OCI-LY7 (cell line): ENCODE measurements around the gene PLPP4. TPM values are rescaled to one million over a fixed set of nuclear protein-coding genes. Genes with fewer than 3 reads are reported as not detected.
A peak's percentile ranks its signal among the peaks of the same experiment; 100 is the strongest.

Experiments used
- BruUV-seq: library from RNA; stranded (reverse); fragments of 400-500 nt; replicated peaks from 2 replicates; lab custom pipeline; 2021; lab: Mats Ljungman, UMichigan
- CTCF ChIA-PET: fragments of 300-600 bp; sonication (Branson Sonifier 250); formaldehyde crosslinking; loops from one replicate; lab custom pipeline; 2022; ENCODE audit warnings: antibody characterized with exemption; ENCODE audit not compliant: unreplicated experiment; lab: Charles Lee
- POLR2A ChIA-PET: fragments of 300-600 bp; sonication (Branson Sonifier 250); formaldehyde crosslinking; loops from one replicate; lab custom pipeline; 2022; ENCODE audit warnings: antibody characterized with exemption; lab: Charles Lee
- DNase-seq: peaks from one replicate; pipeline ENCODE4 v3.0.0-alpha.2; 2015; ENCODE audit warnings: low spot score
- H2AFZ ChIP-seq: fragments of 200-600 bp; sonication (generic), shearing (Covaris generic); 2 replicates; pipeline ENCODE4 v1.6.1; 2014; ENCODE audit warnings: mild to moderate bottlenecking, antibody characterized with exemption, low read length, moderate library complexity
- H3K27ac ChIP-seq: fragments of 200-600 bp; sonication (generic); 2 replicates; pipeline ENCODE4 v1.5.1; 2014; ENCODE audit warnings: mixed run types, low read depth, mild to moderate bottlenecking, moderate library complexity, low read length, inconsistent platforms; ENCODE audit not compliant: poor library complexity, severe bottlenecking
- H3K36me3 ChIP-seq: fragments of 200-600 bp; sonication (generic); 2 replicates; pipeline ENCODE4 v1.6.1; 2014; ENCODE audit warnings: mild to moderate bottlenecking, antibody characterized with exemption, low read length, moderate library complexity, mixed read lengths; ENCODE audit not compliant: insufficient read depth
- H3K4me1 ChIP-seq: fragments of 200-600 bp; sonication (generic); 2 replicates; pipeline ENCODE4 v1.5.1; 2014; ENCODE audit warnings: mild to moderate bottlenecking, low read length; ENCODE audit not compliant: insufficient read depth, poor library complexity, severe bottlenecking
- H3K4me2 ChIP-seq: fragments of 200-600 bp; sonication (generic); 2 replicates; pipeline ENCODE4 v1.6.1; 2014; ENCODE audit warnings: mild to moderate bottlenecking, low read length
- H3K4me3 ChIP-seq: fragments of 200-600 bp; sonication (generic); 2 replicates; pipeline ENCODE4 v1.5.1; 2014; ENCODE audit warnings: mild to moderate bottlenecking, low read depth, low read length; ENCODE audit not compliant: poor library complexity, severe bottlenecking
- H3K79me2 ChIP-seq: fragments of 200-600 bp; sonication (generic); 2 replicates; pipeline ENCODE4 v1.6.1; 2016; ENCODE audit warnings: low read depth, mild to moderate bottlenecking, low read length, moderate library complexity, mixed read lengths; ENCODE audit not compliant: insufficient read depth
- H3K9me2 ChIP-seq: fragments of 200-600 bp; sonication (generic); 2 replicates; pipeline ENCODE4 v1.6.1; 2016; ENCODE audit warnings: mild to moderate bottlenecking, low read length, mixed read lengths; ENCODE audit not compliant: insufficient read depth
- H3K9me3 ChIP-seq: fragments of 200-600 bp; sonication (generic); 2 replicates; pipeline ENCODE4 v1.6.1; 2014; ENCODE audit warnings: mild to moderate bottlenecking, mixed run types, low read length, mixed read lengths
- H4K20me1 ChIP-seq: fragments of 200-600 bp; sonication (generic); 2 replicates; pipeline ENCODE4 v1.6.1; 2014; ENCODE audit warnings: mild to moderate bottlenecking, antibody characterized with exemption, low read length, moderate library complexity, mixed read lengths; ENCODE audit not compliant: insufficient read depth
- EZH2phosphoT487 ChIP-seq: fragments of 200-600 bp; sonication (generic); IDR thresholded peaks from 2 replicates; pipeline ENCODE4 v1.6.1; 2018; ENCODE audit warnings: low read depth, borderline replicate concordance, mild to moderate bottlenecking, mixed run types, antibody characterized with exemption, low read length, moderate library complexity, mixed read lengths
- intact Hi-C: fragments of 100-400 bp; cut with micrococcal nuclease; formaldehyde crosslinking; loops from one replicate; pipeline ENCODE4 v1.10.0; 2022; ENCODE audit not compliant: unreplicated experiment
- total RNA-seq, 2 experiments: library from RNA; depleted of rRNA in 1 of 2; stranded (reverse); fragments of >200 nt in 1 of 2; shearing (Covaris generic) in 1 of 2; gene quantifications; 2 replicates each; pipeline ENCODE4 v1.2.3, GENCODE V29; 2014 to 2022
- TF ChIP-seq, protein P1 (sequence below): fragments of 200-600 bp; sonication (generic); conservative IDR thresholded peaks from 2 replicates; pipeline ENCODE4 v1.5.1; 2014; ENCODE audit warnings: mild to moderate bottlenecking, antibody characterized with exemption, low read length, moderate library complexity, mixed read lengths

The PLPP4 gene
- total RNA-seq, 2 experiments from 2014 or later, result not detected

DNA sequence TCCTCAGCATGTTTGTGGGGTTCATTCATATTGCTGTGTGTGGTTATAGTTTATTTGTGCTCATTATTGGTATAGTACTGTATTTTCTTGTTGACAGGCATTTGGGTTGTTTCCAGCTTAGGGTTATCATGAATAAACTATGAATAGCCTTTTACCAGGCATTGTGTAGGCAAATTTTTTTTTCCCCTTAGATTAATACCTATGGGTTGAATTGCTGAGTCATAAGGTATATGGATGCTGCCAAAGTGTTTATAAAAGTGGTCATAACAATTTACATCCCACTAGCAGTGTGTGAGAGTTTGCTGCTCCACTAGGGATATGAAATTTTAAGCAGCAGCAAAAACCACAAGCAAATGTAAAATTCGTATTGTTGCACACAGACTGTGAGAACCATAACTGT, 175.0 kb downstream of the PLPP4 start:
- Histone ChIP-seq H3K27ac (no peak overlapping the region), H3K9me2 (no peaks in the 10 kb centered on the region), H3K9me3 (no peaks in the 10 kb centered on the region), H3K4me1 (no peaks in the 10 kb centered on the region), H3K4me2 (no peak overlapping the region), H3K4me3 (no peak overlapping the region), H3K79me2 (no peaks in the 10 kb centered on the region), H3K36me3 (no peaks in the 10 kb centered on the region), H2AFZ (no peak overlapping the region), H4K20me1 (no peaks in the 10 kb centered on the region)
- BruUV-seq, result no TSS peak
- ChIA-PET CTCF (no interaction called here), POLR2A (no interaction called here)
- intact Hi-C loops, result no loop called here
- no peak for TF ChIP-seq EZH2phosphoT487
- TF ChIP-seq, protein P1, sequence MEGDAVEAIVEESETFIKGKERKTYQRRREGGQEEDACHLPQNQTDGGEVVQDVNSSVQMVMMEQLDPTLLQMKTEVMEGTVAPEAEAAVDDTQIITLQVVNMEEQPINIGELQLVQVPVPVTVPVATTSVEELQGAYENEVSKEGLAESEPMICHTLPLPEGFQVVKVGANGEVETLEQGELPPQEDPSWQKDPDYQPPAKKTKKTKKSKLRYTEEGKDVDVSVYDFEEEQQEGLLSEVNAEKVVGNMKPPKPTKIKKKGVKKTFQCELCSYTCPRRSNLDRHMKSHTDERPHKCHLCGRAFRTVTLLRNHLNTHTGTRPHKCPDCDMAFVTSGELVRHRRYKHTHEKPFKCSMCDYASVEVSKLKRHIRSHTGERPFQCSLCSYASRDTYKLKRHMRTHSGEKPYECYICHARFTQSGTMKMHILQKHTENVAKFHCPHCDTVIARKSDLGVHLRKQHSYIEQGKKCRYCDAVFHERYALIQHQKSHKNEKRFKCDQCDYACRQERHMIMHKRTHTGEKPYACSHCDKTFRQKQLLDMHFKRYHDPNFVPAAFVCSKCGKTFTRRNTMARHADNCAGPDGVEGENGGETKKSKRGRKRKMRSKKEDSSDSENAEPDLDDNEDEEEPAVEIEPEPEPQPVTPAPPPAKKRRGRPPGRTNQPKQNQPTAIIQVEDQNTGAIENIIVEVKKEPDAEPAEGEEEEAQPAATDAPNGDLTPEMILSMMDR, result no peak
- no peak for DNase-seq

DNA sequence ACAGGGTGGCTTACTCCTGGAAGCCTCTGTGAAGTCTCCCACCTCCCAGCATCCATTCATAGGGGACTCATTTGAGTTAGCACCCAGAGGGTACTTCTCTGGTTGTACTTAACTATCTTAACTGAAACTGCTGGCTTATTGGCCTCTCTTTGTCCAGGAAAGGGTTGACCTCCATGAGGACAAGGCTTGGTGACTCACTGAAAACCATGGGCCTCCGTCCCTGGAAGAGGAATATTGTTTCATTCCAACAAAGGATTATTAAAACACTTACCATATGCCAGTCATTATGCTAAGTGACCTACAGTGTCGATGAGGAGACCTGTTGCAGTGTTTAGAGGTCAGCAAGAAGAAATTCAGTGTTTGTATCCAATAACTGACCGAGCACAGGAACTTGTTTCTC, 175.9 kb downstream of the PLPP4 start:
- H3K79me2 ChIP-seq, result no peaks in the 10 kb centered on the region
- H3K4me3 ChIP-seq, result no peak overlapping the region
- intact Hi-C loops, result no loop called here
- no peaks in the 10 kb centered on the region for H4K20me1 ChIP-seq
- POLR2A ChIA-PET, result no interaction called here
- H3K36me3 ChIP-seq, result no peaks in the 10 kb centered on the region
- no peaks in the 10 kb centered on the region for H3K9me2 ChIP-seq
- CTCF ChIA-PET, result no interaction called here
- TF ChIP-seq EZH2phosphoT487, result no peak
- TF ChIP-seq, protein P1, result no peak
- no peak overlapping the region for H3K27ac ChIP-seq
- H3K9me3 ChIP-seq, result no peaks in the 10 kb centered on the region
- no peaks in the 10 kb centered on the region for H3K4me1 ChIP-seq
- no peak overlapping the region for H2AFZ ChIP-seq
- no peak overlapping the region for H3K4me2 ChIP-seq
- BruUV-seq, result no TSS peak
- no peak for DNase-seq

DNA sequence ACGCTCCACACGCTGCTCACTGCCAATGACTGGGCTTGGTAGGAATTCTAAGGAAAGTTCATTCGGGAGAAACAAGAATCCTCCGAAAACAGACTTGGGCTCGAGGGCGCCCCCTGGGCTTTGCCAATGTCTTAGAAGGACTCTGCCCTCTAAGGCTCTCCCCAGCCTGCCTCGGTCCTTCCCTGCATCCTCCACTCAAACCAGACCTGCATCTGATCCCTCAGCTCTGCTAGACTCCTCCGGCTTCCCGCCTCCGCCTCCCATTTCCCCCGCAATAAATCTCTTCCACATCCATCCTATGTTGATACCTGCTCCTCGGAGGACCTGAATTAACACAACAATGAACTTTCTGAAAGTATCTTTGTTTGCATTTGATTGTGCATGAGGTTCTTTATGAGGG, 177.6 kb downstream of the PLPP4 start:
- intact Hi-C loops, result no loop called here
- CTCF ChIA-PET, result interaction anchor here (1.2 kb wide), 1 partner anchor 10 kb away, joined by 3 read pairs; no protein-coding TSS in a partner anchor
- DNase-seq, result no peak

More for the DNA sequence above, 177.6 kb downstream of the PLPP4 start:
- TF ChIP-seq, protein P1, result peak; percentile 51
- TF ChIP-seq EZH2phosphoT487, result no peak
- Histone ChIP-seq H3K9me3 (no peaks in the 10 kb centered on the region), H3K4me2 (no peak overlapping the region), H3K27ac (no peak overlapping the region), H3K36me3 (no peaks in the 10 kb centered on the region), H2AFZ (no peak overlapping the region), H3K79me2 (no peaks in the 10 kb centered on the region), H3K4me3 (no peak overlapping the region), H3K4me1 (no peaks in the 10 kb centered on the region), H4K20me1 (no peaks in the 10 kb centered on the region), H3K9me2 (no peaks in the 10 kb centered on the region)
- no TSS peak for BruUV-seq
- POLR2A ChIA-PET, result interaction anchor here (0.6 to 1.2 kb wide), 2 partner anchors 12 to 244 kb away, joined by 3 read pairs; no protein-coding TSS in a partner anchor
